GM18499 (cell line): Measurements from ENCODE around the gene TMPRSS11D.

Source experiments
- ATAC-seq: cut with Tn5 transposase; IDR thresholded peaks from one replicate; pipeline ENCODE4 v1.9.1; 2021; ENCODE audit warnings: moderate number of reproducible peaks; ENCODE audit not compliant: insufficient read depth, unreplicated experiment

Gene TMPRSS11D

DNA sequence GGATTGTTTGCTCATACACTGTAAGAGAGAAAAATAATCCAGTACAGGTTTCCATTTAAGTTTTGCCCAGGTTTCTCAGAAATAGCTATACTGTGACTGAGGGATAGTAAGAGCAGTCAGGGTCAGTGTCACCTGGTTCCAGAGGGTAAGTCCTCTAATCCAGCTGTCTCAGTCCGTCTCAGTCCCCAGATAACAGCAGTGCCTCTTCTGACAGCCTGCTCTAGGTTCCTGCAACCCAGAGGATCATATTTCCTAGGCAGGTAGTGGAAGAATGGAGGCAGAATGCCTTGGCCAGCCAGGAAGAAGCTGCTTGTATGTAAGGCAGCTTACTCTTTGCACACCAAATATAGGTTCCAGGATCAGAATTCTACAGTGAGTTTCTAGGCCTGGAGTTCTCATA, 107.1 kb downstream of the TMPRSS11D start:
- ATAC-seq: no peak
